ENCODE measurements around the gene RTBDN. TPM values are rescaled to one million over a fixed set of nuclear protein-coding genes. Genes with fewer than 3 reads are reported as not detected.

Gene RTBDN
- total RNA-seq, 1 donor from 2014 or later = not detected

DNA sequence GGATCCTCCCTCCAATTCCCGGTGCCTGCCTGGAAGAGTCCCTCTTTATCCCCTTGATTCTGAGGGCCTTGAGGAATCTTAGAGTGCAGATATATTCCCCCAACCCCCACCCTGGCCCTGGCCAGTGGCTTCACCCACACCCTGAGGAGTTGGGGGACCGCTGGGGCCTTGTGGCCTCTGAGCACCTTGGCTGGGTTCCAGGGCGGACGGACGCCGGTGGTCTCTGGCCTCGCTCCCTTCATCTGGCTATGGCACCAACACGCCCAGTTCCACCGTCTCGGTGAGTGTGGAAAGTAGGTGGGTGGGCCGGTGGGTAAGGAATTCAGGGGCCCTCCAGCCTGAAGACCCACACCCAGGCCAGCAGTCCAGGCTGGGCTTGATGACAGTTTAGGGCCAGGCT lies 8.9 kb upstream of the RTBDN start:
- TF ChIP-seq, protein P1, sequence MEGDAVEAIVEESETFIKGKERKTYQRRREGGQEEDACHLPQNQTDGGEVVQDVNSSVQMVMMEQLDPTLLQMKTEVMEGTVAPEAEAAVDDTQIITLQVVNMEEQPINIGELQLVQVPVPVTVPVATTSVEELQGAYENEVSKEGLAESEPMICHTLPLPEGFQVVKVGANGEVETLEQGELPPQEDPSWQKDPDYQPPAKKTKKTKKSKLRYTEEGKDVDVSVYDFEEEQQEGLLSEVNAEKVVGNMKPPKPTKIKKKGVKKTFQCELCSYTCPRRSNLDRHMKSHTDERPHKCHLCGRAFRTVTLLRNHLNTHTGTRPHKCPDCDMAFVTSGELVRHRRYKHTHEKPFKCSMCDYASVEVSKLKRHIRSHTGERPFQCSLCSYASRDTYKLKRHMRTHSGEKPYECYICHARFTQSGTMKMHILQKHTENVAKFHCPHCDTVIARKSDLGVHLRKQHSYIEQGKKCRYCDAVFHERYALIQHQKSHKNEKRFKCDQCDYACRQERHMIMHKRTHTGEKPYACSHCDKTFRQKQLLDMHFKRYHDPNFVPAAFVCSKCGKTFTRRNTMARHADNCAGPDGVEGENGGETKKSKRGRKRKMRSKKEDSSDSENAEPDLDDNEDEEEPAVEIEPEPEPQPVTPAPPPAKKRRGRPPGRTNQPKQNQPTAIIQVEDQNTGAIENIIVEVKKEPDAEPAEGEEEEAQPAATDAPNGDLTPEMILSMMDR (IDR thresholded peaks at IDR 0.05) = no peak
- intact Hi-C loops (cut with micrococcal nuclease) = no loop called here
- Mint-ChIP-seq H3K36me3 (ENCODE audit: low read depth) (no peaks in the 10 kb centered on the region), H3K4me3 (no peak overlapping the region), H3K4me1 (peaks cover 38% of the 10 kb centered on the region), H3K9me3 (no peaks in the 10 kb centered on the region), H3K27me3 (peaks cover 49% of the 10 kb centered on the region), H3K27ac (no peak overlapping the region)
- DNase-seq (no peak), ATAC-seq (ENCODE audit: low read depth) (no peak)
- POLR2A ChIA-PET = no interaction called here
- CTCF ChIA-PET = interaction anchor here (7.5 kb wide), 1 partner anchor 80 kb away, joined by 149 read pairs; no protein-coding TSS in a partner anchor

DNA sequence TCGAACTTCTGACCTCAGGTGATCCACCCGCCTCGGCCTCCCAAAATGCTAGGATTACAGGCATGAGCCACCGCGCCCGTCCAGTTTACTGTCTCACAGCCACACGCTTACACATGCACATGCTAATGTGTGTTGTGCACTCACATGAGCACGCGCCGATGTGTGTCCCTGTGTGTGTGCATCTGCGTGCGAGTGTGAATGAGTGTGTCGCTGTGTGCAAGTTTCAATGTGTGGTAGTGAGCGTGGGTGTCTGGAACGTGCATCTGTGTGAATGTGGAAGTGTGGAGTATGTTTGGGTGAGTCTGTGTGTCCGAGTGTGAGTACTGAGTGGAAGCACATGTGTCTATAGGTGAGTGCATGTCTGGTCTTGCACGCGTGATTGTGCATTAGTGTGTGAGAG lies 8.1 kb upstream of the RTBDN start:
- Mint-ChIP-seq H3K9me3 (no peaks in the 10 kb centered on the region), H3K4me3 (no peak overlapping the region), H3K27me3 (peaks cover 55% of the 10 kb centered on the region), H3K27ac (no peak overlapping the region), H3K36me3 (ENCODE audit: low read depth) (no peaks in the 10 kb centered on the region), H3K4me1 (peaks cover 37% of the 10 kb centered on the region)
- POLR2A ChIA-PET = no interaction called here
- TF ChIP-seq, protein P1 (IDR thresholded peaks at IDR 0.05) = no peak
- intact Hi-C loops (cut with micrococcal nuclease) = no loop called here
- DNase-seq = no peak
- no peak for ATAC-seq (ENCODE audit: low read depth)
- CTCF ChIA-PET = no interaction called here

DNA sequence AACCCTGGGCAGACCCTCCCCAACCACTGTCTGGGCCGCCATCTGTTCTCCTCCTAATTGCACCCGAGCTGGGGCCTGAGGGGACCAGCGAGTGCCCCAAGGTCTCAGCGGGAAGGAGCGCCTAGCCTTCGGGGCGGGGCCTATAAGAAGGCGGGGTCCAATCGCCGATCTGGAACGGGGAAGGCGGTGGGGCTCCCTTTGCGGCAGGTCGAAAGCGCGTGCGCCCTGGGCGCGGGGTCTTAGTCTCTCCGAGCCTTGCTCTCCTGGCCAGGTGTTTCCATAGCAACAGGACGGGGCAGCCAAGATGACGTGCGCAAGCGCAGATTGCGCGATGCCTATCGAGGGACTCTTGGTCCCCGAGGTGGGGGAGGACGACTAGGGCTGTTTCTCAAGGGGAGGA lies 6.7 kb upstream of the RTBDN start:
- intact Hi-C loops (cut with micrococcal nuclease) = no loop called here
- H3K4me1 Mint-ChIP-seq = peaks cover 36% of the 10 kb centered on the region
- ATAC-seq (ENCODE audit: low read depth) = no peak
- peaks cover 63% of the 10 kb centered on the region for H3K27me3 Mint-ChIP-seq
- CTCF ChIA-PET = no interaction called here
- TF ChIP-seq, protein P1 (IDR thresholded peaks at IDR 0.05) = no peak
- POLR2A ChIA-PET = no interaction called here
- no peaks in the 10 kb centered on the region for H3K9me3 Mint-ChIP-seq
- H3K36me3 Mint-ChIP-seq (ENCODE audit: low read depth) = no peaks in the 10 kb centered on the region
- H3K27ac Mint-ChIP-seq = no peak overlapping the region
- peak overlapping the region; percentile 17 for H3K4me3 Mint-ChIP-seq
- DNase-seq = no peak

DNA sequence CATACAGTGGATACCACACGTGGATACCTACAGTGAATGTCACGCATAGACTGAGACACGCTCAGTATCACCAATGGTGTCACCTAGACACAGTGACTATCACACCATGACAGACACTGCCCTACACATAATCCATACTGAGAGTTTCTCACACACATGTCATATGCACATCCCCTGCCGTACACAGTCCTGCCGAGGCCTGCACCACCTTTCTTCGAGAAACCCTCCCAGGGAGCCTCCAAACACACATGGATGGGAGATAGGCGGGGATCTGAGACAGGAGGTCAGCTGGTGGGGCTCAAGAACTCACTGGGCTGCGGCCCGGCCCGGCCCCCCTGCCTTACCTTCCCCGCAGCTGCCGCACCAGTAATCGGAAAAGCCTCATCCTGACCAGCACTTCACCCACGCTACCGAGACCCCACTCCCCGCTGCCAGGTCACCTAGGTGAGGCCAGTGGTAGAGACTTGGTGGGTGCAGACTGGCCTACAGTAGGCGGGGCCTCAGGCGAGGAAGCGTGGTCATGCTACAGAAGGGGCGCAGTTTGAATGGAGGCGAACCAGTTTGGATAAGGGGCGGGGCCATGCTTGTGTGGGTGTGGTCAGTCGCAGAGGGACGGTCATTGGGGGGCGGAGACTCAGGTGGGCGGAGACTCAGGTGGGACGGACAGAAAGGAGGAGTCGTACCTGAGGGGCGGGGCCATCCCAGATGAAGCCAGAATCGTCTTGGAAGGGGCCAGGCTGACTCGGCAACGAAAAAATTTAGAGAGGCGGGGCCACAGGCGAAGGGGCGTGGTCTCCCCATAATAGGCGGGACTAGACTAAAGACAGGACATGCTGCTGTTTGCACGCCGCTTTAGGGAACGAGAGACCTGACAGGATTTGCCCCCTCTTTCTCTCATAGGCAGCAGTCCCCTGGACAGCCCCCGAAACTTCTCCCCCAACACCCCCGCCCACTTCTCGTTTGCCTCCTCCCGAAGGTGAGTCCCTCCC lies 6.0 kb upstream of the RTBDN start:
- DNase-seq (no peak), ATAC-seq (ENCODE audit: low read depth) (peak; percentile 40)
- Mint-ChIP-seq H3K27me3 (peaks cover 63% of the 10 kb centered on the region), H3K4me1 (peaks cover 36% of the 10 kb centered on the region), H3K27ac (no peak overlapping the region), H3K4me3 (no peak overlapping the region), H3K36me3 (ENCODE audit: low read depth) (no peaks in the 10 kb centered on the region), H3K9me3 (no peaks in the 10 kb centered on the region)
- intact Hi-C loops (cut with micrococcal nuclease) = no loop called here
- ChIA-PET CTCF (no interaction called here), POLR2A (no interaction called here)
- TF ChIP-seq, protein P1 (IDR thresholded peaks at IDR 0.05) = no peak

DNA sequence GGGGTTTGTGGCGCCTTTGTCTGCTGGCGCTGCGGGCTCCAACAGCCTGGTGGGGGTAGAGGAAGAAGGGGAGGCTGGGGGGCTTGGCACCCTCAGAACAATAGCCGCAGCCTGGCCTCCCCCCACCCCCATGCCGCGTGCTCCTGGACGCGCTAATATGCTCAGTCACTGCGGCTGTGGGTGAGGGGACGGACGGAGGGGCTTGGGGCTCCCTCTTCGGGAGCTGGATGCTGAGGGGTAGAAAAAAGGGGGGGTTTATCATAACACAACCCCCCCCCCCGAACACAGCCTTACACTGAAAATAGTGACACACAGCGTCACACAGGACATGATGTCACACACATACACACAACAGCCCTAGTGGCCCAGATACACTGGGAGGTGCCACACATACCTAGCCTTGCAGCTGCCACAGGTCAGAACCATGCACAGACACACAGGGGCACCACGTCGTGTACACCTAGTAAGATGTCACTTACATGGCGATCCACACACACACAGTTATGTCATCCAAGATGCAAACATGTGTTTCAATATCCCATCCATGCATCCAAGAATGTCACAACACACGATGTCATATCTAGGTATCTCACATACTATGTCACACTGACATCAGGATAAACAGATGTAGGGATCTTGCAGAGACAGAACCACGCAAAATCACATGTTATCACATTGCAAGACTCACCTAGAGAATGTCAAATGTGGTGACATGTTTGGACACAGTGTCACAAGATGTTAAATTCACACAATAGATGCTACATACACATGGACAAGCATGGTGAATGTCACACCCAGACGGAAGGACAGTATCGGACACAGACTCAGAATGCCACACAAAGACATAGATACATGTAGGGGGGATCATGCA lies 4.7 kb upstream of the RTBDN start:
- ChIA-PET POLR2A (no interaction called here), CTCF (no interaction called here)
- no peaks in the 10 kb centered on the region for H3K36me3 Mint-ChIP-seq (ENCODE audit: low read depth)
- intact Hi-C loops (cut with micrococcal nuclease) = loop anchor here (5.0 kb wide), 1 partner anchor 263 kb away; the partner anchor contains the start of gene LYL1
- H3K9me3 Mint-ChIP-seq = no peaks in the 10 kb centered on the region
- no peak for ATAC-seq (ENCODE audit: low read depth)
- no peak for DNase-seq
- peaks cover 65% of the 10 kb centered on the region for H3K27me3 Mint-ChIP-seq
- H3K27ac Mint-ChIP-seq = peak overlapping the region; percentile 18
- TF ChIP-seq, protein P1 (IDR thresholded peaks at IDR 0.05) = no peak
- H3K4me3 Mint-ChIP-seq = peak overlapping the region; percentile 32
- peaks cover 43% of the 10 kb centered on the region for H3K4me1 Mint-ChIP-seq
